Thymus (tissue), 11 donors: ENCODE results near the gene TGFBR2. TPM values are rescaled to one million over a fixed set of nuclear protein-coding genes. Genes with fewer than 3 reads are reported as not detected.

Experiments used
- DNase-seq, 9 donors: peaks; one replicate each; pipeline ENCODE4 v3.0.0-alpha.2; 2013; ENCODE audit warnings: low spot score in 9 of 9, low read depth in 6 of 9, missing footprints in 1 of 9
- H3K27ac ChIP-seq, 2 donors: one replicate each; pipeline ENCODE4 v1.5.1; 2013; ENCODE audit warnings: control low read depth in 1 of 2, low read depth in 1 of 2, low read length in 1 of 2, mild to moderate bottlenecking in 1 of 2, moderate library complexity in 1 of 2
- H3K27me3 ChIP-seq, 2 donors: one replicate each; pipeline ENCODE4 v1.5.1; 2013; ENCODE audit warnings: low read length in 1 of 2; ENCODE audit not compliant: control insufficient read depth in 2 of 2, insufficient read depth in 1 of 2
- H3K36me3 ChIP-seq, 2 donors: one replicate each; pipeline ENCODE4 v1.5.1; 2013; ENCODE audit warnings: low read length in 1 of 2, mild to moderate bottlenecking in 1 of 2, moderate library complexity in 1 of 2; ENCODE audit not compliant: control insufficient read depth in 2 of 2, insufficient read depth in 2 of 2
- H3K4me1 ChIP-seq, 2 donors: one replicate each; pipeline ENCODE4 v1.5.1; 2013; ENCODE audit warnings: low read length in 2 of 2; ENCODE audit not compliant: control insufficient read depth in 2 of 2, insufficient read depth in 2 of 2
- H3K4me3 ChIP-seq, 2 donors: one replicate each; pipeline ENCODE4 v1.5.1; 2013; ENCODE audit warnings: low read length in 2 of 2, control low read depth in 1 of 2, mild to moderate bottlenecking in 1 of 2
- H3K9me3 ChIP-seq, 2 donors: one replicate each; pipeline ENCODE4 v1.5.1; 2013; ENCODE audit warnings: low read length in 1 of 2, mild to moderate bottlenecking in 1 of 2; ENCODE audit not compliant: control insufficient read depth in 2 of 2, insufficient read depth in 1 of 2
- WGBS: extraction: QIAGEN DNeasy Blood & Tissue Kit; methylation state at CpG from one replicate; pipeline ENCODE4 v1.1.7; 2013; 5-methylcytosine and 5-hydroxymethylcytosine counted together
- polyA plus RNA-seq: library from polyadenylated mRNA; stranded (reverse); fragments of 200-250 nt; gene quantifications from one replicate; pipeline ENCODE4 v1.2.3, GENCODE V29; 2013
- total RNA-seq: library from RNA; stranded (reverse); fragments of 120-200 nt; gene quantifications from one replicate; pipeline ENCODE4 v1.2.4, GENCODE V29; 2013
- donor health status: healthy.

Gene TGFBR2
- total and polyA plus RNA-seq, 2 donors, result 41.0 to 51.3 TPM

- 94% methylated on average over 3 of the region's 3 CpGs for WGBS
- Histone ChIP-seq H3K9me3 (no peaks in the 10 kb centered on the region), H3K27ac (no peak overlapping the region), H3K36me3 (peaks cover 41 to 73% of the 10 kb centered on the region in 2 donors), H3K4me3 (no peak overlapping the region), H3K27me3 (no peaks in the 10 kb centered on the region), H3K4me1 (no peaks in the 10 kb centered on the region)
- DNase-seq, result no peak
These were observed 86.2 kb downstream of the TGFBR2 start for GRCh38 chr3:30692498-30693130.

GRCh38 chr3:30693470-30694120 lies 87.2 kb downstream of the TGFBR2 start:
- no peak overlapping the region for H3K27ac ChIP-seq
- peak; percentile 26 to 83 (median 58) for DNase-seq

GRCh38 chr3:30694148-30694547 lies 87.7 kb downstream of the TGFBR2 start:
- H3K36me3 ChIP-seq, result peaks cover 30 to 58% of the 10 kb centered on the region in 2 donors
- no peak for DNase-seq
- H3K4me1 ChIP-seq, result no peaks in the 10 kb centered on the region
- no peaks in the 10 kb centered on the region for H3K9me3 ChIP-seq
- no peak overlapping the region for H3K4me3 ChIP-seq
- WGBS, result 92% methylated on average over 3 of the region's 3 CpGs
- no peaks in the 10 kb centered on the region for H3K27me3 ChIP-seq
- no peak overlapping the region for H3K27ac ChIP-seq

More at GRCh38 chr3:30693470-30694120, 87.2 kb downstream of the TGFBR2 start:
- H3K4me3 ChIP-seq, result no peak overlapping the region
- peaks cover 36 to 63% of the 10 kb centered on the region in 2 donors for H3K36me3 ChIP-seq
- no peaks in the 10 kb centered on the region for H3K9me3 ChIP-seq
- WGBS, result 10% methylated on average over 2 of the region's 2 CpGs
- H3K27me3 ChIP-seq, result no peaks in the 10 kb centered on the region
- H3K4me1 ChIP-seq, result no peaks in the 10 kb centered on the region

GRCh38 chr3:30694668-30695067 lies 88.3 kb downstream of the TGFBR2 start:
- no peak overlapping the region for H3K4me3 ChIP-seq
- no peaks in the 10 kb centered on the region for H3K9me3 ChIP-seq
- no peaks in the 10 kb centered on the region for H3K27me3 ChIP-seq
- H3K36me3 ChIP-seq, result peaks cover 26 to 53% of the 10 kb centered on the region in 2 donors
- H3K4me1 ChIP-seq, result no peaks in the 10 kb centered on the region
- no peak for DNase-seq
- 99% methylated on average over 3 of the region's 3 CpGs for WGBS
- H3K27ac ChIP-seq, result no peak overlapping the region

GRCh38 chr3:30695302-30696061 lies 89.1 kb downstream of the TGFBR2 start:
- 98% methylated on average over 6 of the region's 6 CpGs for WGBS
- no peaks in the 10 kb centered on the region for H3K4me1 ChIP-seq
- no peaks in the 10 kb centered on the region for H3K9me3 ChIP-seq
- no peaks in the 10 kb centered on the region for H3K27me3 ChIP-seq
- H3K27ac ChIP-seq, result no peak overlapping the region
- DNase-seq, result no peak
- peaks cover 26 to 46% of the 10 kb centered on the region in 2 donors for H3K36me3 ChIP-seq
- H3K4me3 ChIP-seq, result no peak overlapping the region

- peaks cover 22 to 37% of the 10 kb centered on the region in 2 donors for H3K36me3 ChIP-seq
- no peak overlapping the region for H3K4me3 ChIP-seq
- no peak overlapping the region for H3K27ac ChIP-seq
- no peaks in the 10 kb centered on the region for H3K4me1 ChIP-seq
- H3K27me3 ChIP-seq, result no peaks in the 10 kb centered on the region
- 97% methylated on average over 3 of the region's 3 CpGs for whole genome bisulfite sequencing
- DNase-seq, result no peak
- no peaks in the 10 kb centered on the region for H3K9me3 ChIP-seq
These were observed 90.0 kb downstream of the TGFBR2 start for GRCh38 chr3:30696403-30696819.

- Histone ChIP-seq H3K27me3 (no peaks in the 10 kb centered on the region), H3K9me3 (no peaks in the 10 kb centered on the region), H3K4me1 (no peaks in the 10 kb centered on the region), H3K36me3 (peaks cover 18 to 33% of the 10 kb centered on the region in 2 donors), H3K4me3 (no peak overlapping the region), H3K27ac (no peak overlapping the region)
- no peak for DNase-seq
- 95% methylated on average over 2 of the region's 2 CpGs for whole genome bisulfite sequencing
These were observed 90.5 kb downstream of the TGFBR2 start for GRCh38 chr3:30696896-30697295.

GRCh38 chr3:30698549-30698948 lies 92.1 kb downstream of the TGFBR2 start:
- Histone ChIP-seq H3K4me1 (no peaks in the 10 kb centered on the region), H3K9me3 (peaks cover 0 to 5% of the 10 kb centered on the region in 2 donors), H3K4me3 (no peak overlapping the region), H3K27ac (no peak overlapping the region), H3K27me3 (no peaks in the 10 kb centered on the region), H3K36me3 (peaks cover 15 to 22% of the 10 kb centered on the region in 2 donors)
- DNase-seq, result no peak
- WGBS, result 70% methylated on average over 2 of the region's 2 CpGs

DNA sequence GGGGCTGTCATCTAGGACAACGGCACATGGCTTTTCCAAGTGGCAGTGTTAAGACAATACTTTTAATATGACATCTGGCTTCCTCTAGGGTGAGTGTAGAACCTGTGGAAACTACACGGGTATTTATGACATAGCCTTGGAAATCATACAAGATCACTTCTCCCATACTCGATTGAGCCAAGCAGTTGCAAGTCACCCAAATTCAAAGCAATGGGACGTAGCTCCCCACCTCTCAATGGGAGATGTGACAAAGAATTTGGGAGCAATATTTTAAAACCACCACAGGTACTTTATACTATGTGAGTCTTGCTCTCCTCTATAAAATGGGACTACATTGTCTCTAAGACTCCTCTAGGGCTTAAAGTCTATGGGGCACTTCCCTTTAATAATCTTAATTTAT lies 93.5 kb downstream of the TGFBR2 start:
- H3K27me3 ChIP-seq, result no peaks in the 10 kb centered on the region
- peaks cover 0 to 5% of the 10 kb centered on the region in 2 donors for H3K9me3 ChIP-seq
- DNase-seq, result no peak
- H3K4me3 ChIP-seq, result no peak overlapping the region
- no peaks in the 10 kb centered on the region for H3K4me1 ChIP-seq
- WGBS, result 97% methylated on average over 4 of the region's 4 CpGs
- peaks cover 10 to 12% of the 10 kb centered on the region in 2 donors for H3K36me3 ChIP-seq
- H3K27ac ChIP-seq, result no peak overlapping the region
